HEK293 (cell line): ENCODE results near the gene CPEB3.

Source experiments
- GLI4 ChIP-seq: fragments of 450-650 bp; formaldehyde crosslinking; IDR thresholded peaks from 2 replicates; pipeline ENCODE4 v1.5.1; 2016; ENCODE audit warnings: missing biosample characterization, missing genetic modification characterization
- IKZF3 ChIP-seq: fragments of 450-650 bp; IDR thresholded peaks from 2 replicates; pipeline ENCODE4 v1.5.0; 2018; ENCODE audit warnings: missing biosample characterization, mild to moderate bottlenecking, missing genetic modification characterization, moderate library complexity
- KLF16 ChIP-seq: fragments of 450-650 bp; formaldehyde crosslinking; IDR thresholded peaks from 2 replicates; pipeline ENCODE4 v1.5.1; 2017; ENCODE audit warnings: missing biosample characterization, missing genetic modification characterization
- MYNN ChIP-seq: fragments of 450-650 bp; formaldehyde crosslinking; IDR thresholded peaks from 2 replicates; pipeline ENCODE4 v1.5.1; 2016; ENCODE audit warnings: missing biosample characterization, missing genetic modification characterization, borderline replicate concordance
- OSR2 ChIP-seq: fragments of 450-650 bp; formaldehyde crosslinking; IDR thresholded peaks from 2 replicates; pipeline ENCODE4 v1.5.1; 2016; ENCODE audit warnings: missing biosample characterization, missing genetic modification characterization
- SCRT1 ChIP-seq: fragments of 450-650 bp; formaldehyde crosslinking; IDR thresholded peaks from 2 replicates; pipeline ENCODE4 v1.5.1; 2016; ENCODE audit warnings: missing biosample characterization, missing genetic modification characterization, borderline replicate concordance
- SETDB1 ChIP-seq: IDR thresholded peaks from one replicate; pipeline ENCODE4 v1.6.1; 2017; ENCODE audit warnings: mild to moderate bottlenecking, low read length, moderate library complexity, mixed read lengths; ENCODE audit not compliant: insufficient read length
- ZBTB20 ChIP-seq: fragments of 450-650 bp; formaldehyde crosslinking; IDR thresholded peaks from 2 replicates; pipeline ENCODE4 v1.5.1; 2016; ENCODE audit warnings: missing biosample characterization, missing genetic modification characterization
- ZNF146 ChIP-seq: fragments of 450-650 bp; formaldehyde crosslinking; IDR thresholded peaks from 2 replicates; pipeline ENCODE4 v1.5.1; 2016; ENCODE audit warnings: missing biosample characterization, missing genetic modification characterization
- ZNF214 ChIP-seq: fragments of 450-650 bp; formaldehyde crosslinking; IDR thresholded peaks from 2 replicates; pipeline ENCODE4 v1.5.1; 2017; ENCODE audit warnings: missing biosample characterization, mild to moderate bottlenecking, missing genetic modification characterization, borderline replicate concordance
- ZNF366 ChIP-seq: fragments of 450-650 bp; formaldehyde crosslinking; conservative IDR thresholded peaks from 2 replicates; pipeline ENCODE4 v1.5.1; 2016; ENCODE audit warnings: missing biosample characterization, missing genetic modification characterization
- ZNF404 ChIP-seq: fragments of 450-650 bp; formaldehyde crosslinking; IDR thresholded peaks from 2 replicates; pipeline ENCODE4 v1.5.1; 2017; ENCODE audit warnings: missing biosample characterization, missing genetic modification characterization
- ZNF629 ChIP-seq: fragments of 450-650 bp; formaldehyde crosslinking; IDR thresholded peaks from 2 replicates; pipeline ENCODE4 v1.5.1; 2017; ENCODE audit warnings: missing biosample characterization, missing genetic modification characterization
- ZNF658 ChIP-seq: fragments of 450-650 bp; formaldehyde crosslinking; IDR thresholded peaks from 2 replicates; pipeline ENCODE4; 2016; ENCODE audit warnings: missing biosample characterization, missing genetic modification characterization
- ZNF660 ChIP-seq: fragments of 450-650 bp; IDR thresholded peaks from 2 replicates; pipeline ENCODE4 v1.5.1; 2018; ENCODE audit warnings: missing biosample characterization, mild to moderate bottlenecking, missing genetic modification characterization
- ZNF677 ChIP-seq: fragments of 450-650 bp; IDR thresholded peaks from 2 replicates; pipeline ENCODE4 v1.5.0; 2018; ENCODE audit warnings: missing biosample characterization, mild to moderate bottlenecking, missing genetic modification characterization, moderate library complexity
- ZSCAN30 ChIP-seq: fragments of 450-650 bp; IDR thresholded peaks from 2 replicates; pipeline ENCODE4 v1.5.1; 2018; ENCODE audit warnings: missing biosample characterization, mild to moderate bottlenecking, missing genetic modification characterization, moderate library complexity
- TF ChIP-seq, protein P1 (sequence below): fragments of 450-650 bp; formaldehyde crosslinking; IDR thresholded peaks from 2 replicates; pipeline ENCODE4 v1.5.1; 2016; ENCODE audit warnings: missing biosample characterization, missing genetic modification characterization
- TF ChIP-seq, protein P2 (sequence below): fragments of 450-650 bp; formaldehyde crosslinking; IDR thresholded peaks from 2 replicates; pipeline ENCODE4 v1.5.1; 2016; ENCODE audit warnings: missing biosample characterization, missing genetic modification characterization
- TF ChIP-seq, protein P3 (sequence below): fragments of 450-650 bp; formaldehyde crosslinking; IDR thresholded peaks from 2 replicates; pipeline ENCODE4 v1.5.1; 2016; ENCODE audit warnings: missing biosample characterization, missing genetic modification characterization
- TF ChIP-seq, protein P4 (sequence below): fragments of 450-650 bp; formaldehyde crosslinking; optimal IDR thresholded peaks from 2 replicates; pipeline ENCODE3; 2016; ENCODE audit warnings: missing biosample characterization, mild to moderate bottlenecking, missing genetic modification characterization
- TF ChIP-seq, protein P5 (sequence below): fragments of 450-650 bp; formaldehyde crosslinking; IDR thresholded peaks from 2 replicates; pipeline ENCODE4 v1.5.1; 2016; ENCODE audit warnings: missing biosample characterization, missing genetic modification characterization
- TF ChIP-seq, protein P6 (sequence below): fragments of 450-650 bp; formaldehyde crosslinking; IDR thresholded peaks from 2 replicates; pipeline ENCODE4 v1.5.1; 2017; ENCODE audit warnings: missing biosample characterization, missing genetic modification characterization
- TF ChIP-seq, protein P7 (sequence below): fragments of 450-650 bp; formaldehyde crosslinking; IDR thresholded peaks from 2 replicates; pipeline ENCODE4 v1.5.1; 2016; ENCODE audit warnings: missing biosample characterization, missing genetic modification characterization

The CPEB3 gene

DNA sequence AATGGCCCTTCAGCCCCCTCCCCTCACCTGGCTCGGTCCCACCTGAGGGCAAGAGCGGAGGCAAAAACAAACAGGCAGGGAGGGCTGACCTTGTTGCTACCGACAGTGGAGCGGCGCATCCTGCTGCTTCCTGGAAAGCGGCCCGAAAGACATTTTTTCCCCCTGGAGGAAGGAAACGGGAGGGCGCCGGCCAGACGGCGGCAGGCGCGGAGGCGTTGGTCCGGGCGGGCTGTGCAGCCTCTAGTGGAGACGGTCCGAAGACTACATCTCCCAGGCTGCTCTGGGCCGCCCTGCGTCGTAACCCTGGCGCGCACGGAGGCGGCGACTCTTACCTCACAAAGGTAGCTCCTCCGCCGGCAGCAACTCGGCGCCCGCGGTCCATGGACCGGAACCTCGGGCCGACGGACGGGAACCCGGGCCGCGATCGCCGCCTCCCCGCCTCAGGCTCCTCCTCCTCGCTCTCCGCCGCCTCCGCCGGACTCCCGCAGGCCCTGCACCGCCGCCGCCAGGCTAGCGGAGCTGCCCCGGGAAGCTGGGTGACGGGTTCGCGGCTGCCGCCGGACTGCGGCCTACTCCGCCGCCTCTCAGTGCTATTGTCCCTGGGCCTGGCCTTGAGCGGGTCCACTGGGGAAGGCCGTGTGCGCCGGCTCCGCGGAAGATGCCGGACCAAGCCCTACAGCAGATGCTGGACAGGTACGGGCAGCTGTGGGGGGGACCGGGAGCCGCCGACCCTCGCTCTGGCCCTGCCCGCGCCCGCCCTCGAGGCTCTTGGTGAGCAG is at the start of gene CPEB3, which contains the start of gene MARCHF5 (continued):
- TF ChIP-seq SETDB1 = no peak
- no peak for TF ChIP-seq ZNF404
- TF ChIP-seq ZNF214 (tag by site-specific recombination) = no peak
- TF ChIP-seq, protein P1, sequence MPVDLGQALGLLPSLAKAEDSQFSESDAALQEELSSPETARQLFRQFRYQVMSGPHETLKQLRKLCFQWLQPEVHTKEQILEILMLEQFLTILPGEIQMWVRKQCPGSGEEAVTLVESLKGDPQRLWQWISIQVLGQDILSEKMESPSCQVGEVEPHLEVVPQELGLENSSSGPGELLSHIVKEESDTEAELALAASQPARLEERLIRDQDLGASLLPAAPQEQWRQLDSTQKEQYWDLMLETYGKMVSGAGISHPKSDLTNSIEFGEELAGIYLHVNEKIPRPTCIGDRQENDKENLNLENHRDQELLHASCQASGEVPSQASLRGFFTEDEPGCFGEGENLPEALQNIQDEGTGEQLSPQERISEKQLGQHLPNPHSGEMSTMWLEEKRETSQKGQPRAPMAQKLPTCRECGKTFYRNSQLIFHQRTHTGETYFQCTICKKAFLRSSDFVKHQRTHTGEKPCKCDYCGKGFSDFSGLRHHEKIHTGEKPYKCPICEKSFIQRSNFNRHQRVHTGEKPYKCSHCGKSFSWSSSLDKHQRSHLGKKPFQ = no peak
- peak; percentile 75; the same call in 1 of the 2 replicates for TF ChIP-seq ZNF660
- TF ChIP-seq ZNF629 (tag by site-specific recombination) = peak; percentile 90
- peak; percentile 56; the same call in 1 of the 2 replicates for TF ChIP-seq OSR2
- TF ChIP-seq, protein P2, sequence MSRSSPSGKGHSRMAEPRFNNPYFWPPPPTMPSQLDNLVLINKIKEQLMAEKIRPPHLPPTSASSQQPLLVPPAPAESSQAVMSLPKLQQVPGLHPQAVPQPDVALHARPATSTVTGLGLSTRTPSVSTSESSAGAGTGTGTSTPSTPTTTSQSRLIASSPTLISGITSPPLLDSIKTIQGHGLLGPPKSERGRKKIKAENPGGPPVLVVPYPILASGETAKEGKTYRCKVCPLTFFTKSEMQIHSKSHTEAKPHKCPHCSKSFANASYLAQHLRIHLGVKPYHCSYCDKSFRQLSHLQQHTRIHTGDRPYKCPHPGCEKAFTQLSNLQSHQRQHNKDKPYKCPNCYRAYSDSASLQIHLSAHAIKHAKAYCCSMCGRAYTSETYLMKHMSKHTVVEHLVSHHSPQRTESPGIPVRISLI (tag by site-specific recombination) = peak; percentile 65; the same call in 1 of the 2 replicates
- TF ChIP-seq KLF16 = 0 out of 2 replicates have a peak, but pooled peaks have one; percentile 40
- TF ChIP-seq, protein P3, sequence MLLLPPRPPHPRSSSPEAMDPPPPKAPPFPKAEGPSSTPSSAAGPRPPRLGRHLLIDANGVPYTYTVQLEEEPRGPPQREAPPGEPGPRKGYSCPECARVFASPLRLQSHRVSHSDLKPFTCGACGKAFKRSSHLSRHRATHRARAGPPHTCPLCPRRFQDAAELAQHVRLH (tag by site-specific recombination) = peak; percentile 98
- TF ChIP-seq ZNF146 (tag by site-specific recombination) = peak; percentile 5; the same call in 1 of the 2 replicates
- TF ChIP-seq ZNF677 (tag by site-specific recombination) = peak; percentile 72
- TF ChIP-seq ZNF658 (tag by site-specific recombination) = no peak
- TF ChIP-seq, protein P4, sequence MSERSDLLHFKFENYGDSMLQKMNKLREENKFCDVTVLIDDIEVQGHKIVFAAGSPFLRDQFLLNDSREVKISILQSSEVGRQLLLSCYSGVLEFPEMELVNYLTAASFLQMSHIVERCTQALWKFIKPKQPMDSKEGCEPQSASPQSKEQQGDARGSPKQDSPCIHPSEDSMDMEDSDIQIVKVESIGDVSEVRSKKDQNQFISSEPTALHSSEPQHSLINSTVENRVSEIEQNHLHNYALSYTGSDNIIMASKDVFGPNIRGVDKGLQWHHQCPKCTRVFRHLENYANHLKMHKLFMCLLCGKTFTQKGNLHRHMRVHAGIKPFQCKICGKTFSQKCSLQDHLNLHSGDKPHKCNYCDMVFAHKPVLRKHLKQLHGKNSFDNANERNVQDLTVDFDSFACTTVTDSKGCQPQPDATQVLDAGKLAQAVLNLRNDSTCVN (tag by site-specific recombination) = peak; percentile 92
- TF ChIP-seq, protein P5, sequence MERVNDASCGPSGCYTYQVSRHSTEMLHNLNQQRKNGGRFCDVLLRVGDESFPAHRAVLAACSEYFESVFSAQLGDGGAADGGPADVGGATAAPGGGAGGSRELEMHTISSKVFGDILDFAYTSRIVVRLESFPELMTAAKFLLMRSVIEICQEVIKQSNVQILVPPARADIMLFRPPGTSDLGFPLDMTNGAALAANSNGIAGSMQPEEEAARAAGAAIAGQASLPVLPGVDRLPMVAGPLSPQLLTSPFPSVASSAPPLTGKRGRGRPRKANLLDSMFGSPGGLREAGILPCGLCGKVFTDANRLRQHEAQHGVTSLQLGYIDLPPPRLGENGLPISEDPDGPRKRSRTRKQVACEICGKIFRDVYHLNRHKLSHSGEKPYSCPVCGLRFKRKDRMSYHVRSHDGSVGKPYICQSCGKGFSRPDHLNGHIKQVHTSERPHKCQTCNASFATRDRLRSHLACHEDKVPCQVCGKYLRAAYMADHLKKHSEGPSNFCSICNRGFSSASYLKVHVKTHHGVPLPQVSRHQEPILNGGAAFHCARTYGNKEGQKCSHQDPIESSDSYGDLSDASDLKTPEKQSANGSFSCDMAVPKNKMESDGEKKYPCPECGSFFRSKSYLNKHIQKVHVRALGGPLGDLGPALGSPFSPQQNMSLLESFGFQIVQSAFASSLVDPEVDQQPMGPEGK (tag by site-specific recombination) = peak; percentile 56
- TF ChIP-seq, protein P6, sequence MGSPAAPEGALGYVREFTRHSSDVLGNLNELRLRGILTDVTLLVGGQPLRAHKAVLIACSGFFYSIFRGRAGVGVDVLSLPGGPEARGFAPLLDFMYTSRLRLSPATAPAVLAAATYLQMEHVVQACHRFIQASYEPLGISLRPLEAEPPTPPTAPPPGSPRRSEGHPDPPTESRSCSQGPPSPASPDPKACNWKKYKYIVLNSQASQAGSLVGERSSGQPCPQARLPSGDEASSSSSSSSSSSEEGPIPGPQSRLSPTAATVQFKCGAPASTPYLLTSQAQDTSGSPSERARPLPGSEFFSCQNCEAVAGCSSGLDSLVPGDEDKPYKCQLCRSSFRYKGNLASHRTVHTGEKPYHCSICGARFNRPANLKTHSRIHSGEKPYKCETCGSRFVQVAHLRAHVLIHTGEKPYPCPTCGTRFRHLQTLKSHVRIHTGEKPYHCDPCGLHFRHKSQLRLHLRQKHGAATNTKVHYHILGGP (tag by site-specific recombination) = peak; percentile 90
- peak; percentile 71 for TF ChIP-seq ZNF366
- TF ChIP-seq ZSCAN30 (tag by site-specific recombination) = peak; percentile 20
- TF ChIP-seq IKZF3 (tag by site-specific recombination) = peak; percentile 69; the same call in 1 of the 2 replicates
- peak; percentile 98 for TF ChIP-seq ZBTB20 (tag by site-specific recombination)
- peak; percentile 9; the same call in 1 of the 2 replicates for TF ChIP-seq SCRT1 (tag by site-specific recombination)
- TF ChIP-seq MYNN (tag by site-specific recombination) = peak; percentile 87
- TF ChIP-seq GLI4 (tag by site-specific recombination) = 0 out of 2 replicates have a peak, but pooled peaks have one; percentile 37
- TF ChIP-seq, protein P7, sequence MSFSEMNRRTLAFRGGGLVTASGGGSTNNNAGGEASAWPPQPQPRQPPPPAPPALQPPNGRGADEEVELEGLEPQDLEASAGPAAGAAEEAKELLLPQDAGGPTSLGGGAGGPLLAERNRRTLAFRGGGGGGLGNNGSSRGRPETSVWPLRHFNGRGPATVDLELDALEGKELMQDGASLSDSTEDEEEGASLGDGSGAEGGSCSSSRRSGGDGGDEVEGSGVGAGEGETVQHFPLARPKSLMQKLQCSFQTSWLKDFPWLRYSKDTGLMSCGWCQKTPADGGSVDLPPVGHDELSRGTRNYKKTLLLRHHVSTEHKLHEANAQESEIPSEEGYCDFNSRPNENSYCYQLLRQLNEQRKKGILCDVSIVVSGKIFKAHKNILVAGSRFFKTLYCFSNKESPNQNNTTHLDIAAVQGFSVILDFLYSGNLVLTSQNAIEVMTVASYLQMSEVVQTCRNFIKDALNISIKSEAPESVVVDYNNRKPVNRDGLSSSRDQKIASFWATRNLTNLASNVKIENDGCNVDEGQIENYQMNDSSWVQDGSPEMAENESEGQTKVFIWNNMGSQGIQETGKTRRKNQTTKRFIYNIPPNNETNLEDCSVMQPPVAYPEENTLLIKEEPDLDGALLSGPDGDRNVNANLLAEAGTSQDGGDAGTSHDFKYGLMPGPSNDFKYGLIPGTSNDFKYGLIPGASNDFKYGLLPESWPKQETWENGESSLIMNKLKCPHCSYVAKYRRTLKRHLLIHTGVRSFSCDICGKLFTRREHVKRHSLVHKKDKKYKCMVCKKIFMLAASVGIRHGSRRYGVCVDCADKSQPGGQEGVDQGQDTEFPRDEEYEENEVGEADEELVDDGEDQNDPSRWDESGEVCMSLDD (tag by site-specific recombination) = 0 out of 2 replicates have a peak, but pooled peaks have one; percentile 25
